ENCODE measurements around the gene CD247. TPM values are rescaled to one million over a fixed set of nuclear protein-coding genes. Genes with fewer than 3 reads are reported as not detected.

CD247 gene
- total and polyA plus RNA-seq, 9 of the 15 experiments (the other 6 are each of a cell fraction or from before 2014, with no cell fraction given), result 0.08 to 0.42 (median 0.28) TPM; not detected in 5

DNA sequence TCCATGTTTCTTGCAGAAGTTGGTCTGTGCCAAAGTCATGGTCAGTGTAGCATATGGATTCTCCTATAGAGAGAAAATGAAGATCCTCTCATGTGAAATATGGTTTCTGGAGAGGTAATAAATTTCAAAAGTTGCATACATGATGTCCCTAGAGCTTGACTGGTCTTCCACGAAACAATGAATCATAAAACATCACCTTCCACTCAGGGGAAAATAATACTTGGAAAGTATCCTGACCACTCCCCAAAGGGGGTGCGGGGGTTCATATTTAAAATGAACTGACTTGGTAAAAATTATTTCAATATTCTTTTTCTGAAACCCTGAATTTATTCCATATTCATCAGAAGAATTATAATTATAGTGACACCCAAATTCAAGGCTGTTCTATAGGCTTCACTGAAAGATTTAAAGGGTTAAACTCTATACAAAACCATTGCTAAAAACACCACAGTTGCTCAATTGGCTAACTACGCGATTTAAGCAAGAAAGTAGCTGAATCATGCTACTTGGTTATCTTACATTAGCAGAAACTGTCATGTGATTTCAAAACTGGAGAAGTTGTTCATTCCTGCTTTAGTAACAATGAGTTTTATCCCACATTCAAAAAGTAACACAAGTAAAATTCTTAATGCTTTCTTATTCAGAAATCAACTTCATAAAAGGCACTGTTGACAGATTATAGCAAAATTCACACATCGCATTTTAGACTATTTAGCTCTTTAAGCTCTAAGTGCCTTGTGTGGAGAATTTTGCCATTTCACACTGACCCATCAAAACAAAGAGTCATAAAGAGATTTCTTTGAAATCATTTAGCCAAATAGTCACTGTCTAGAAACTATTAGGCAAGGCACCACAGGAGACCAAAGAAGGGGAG, 30.0 kb upstream of the CD247 start (continued):
- no peak for TF ChIP-seq CREB1 (IDR thresholded peaks at IDR 0.05)
- TF ChIP-seq CREB1 (CRISPR knock-in tag; IDR thresholded peaks at IDR 0.05), result no peak
- 0 out of 2 replicates have a peak, but pooled peaks have one; percentile 25 for TF ChIP-seq HDAC2 (IDR thresholded peaks at IDR 0.05)
- TF ChIP-seq SMAD1 (IDR thresholded peaks at IDR 0.05; ENCODE audit: low read depth, low read length, partially characterized antibody), result no peak
- no peak for TF ChIP-seq LARP7 (IDR thresholded peaks at IDR 0.05)
- TF ChIP-seq TAF9B (IDR thresholded peaks at IDR 0.05; ENCODE audit: partially characterized antibody), result peak; percentile 63
- peak; percentile 15 for TF ChIP-seq TBP (optimal IDR thresholded peaks at IDR 0.05; ENCODE audit: low read depth, low read length)
- no peak for TF ChIP-seq CTBP1 (IDR thresholded peaks at IDR 0.05; ENCODE audit: borderline replicate concordance)
- no peak for TF ChIP-seq POLR3G (IDR thresholded peaks at IDR 0.05; ENCODE audit: extremely low read depth, insufficient read length, insufficient replicate concordance)
- TF ChIP-seq, protein P1, sequence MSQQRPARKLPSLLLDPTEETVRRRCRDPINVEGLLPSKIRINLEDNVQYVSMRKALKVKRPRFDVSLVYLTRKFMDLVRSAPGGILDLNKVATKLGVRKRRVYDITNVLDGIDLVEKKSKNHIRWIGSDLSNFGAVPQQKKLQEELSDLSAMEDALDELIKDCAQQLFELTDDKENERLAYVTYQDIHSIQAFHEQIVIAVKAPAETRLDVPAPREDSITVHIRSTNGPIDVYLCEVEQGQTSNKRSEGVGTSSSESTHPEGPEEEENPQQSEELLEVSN (IDR thresholded peaks at IDR 0.05; ENCODE audit: borderline replicate concordance in 1 of 2, extremely low read depth in 1 of 2, insufficient read depth in 1 of 2, insufficient read length in 1 of 2, low read depth in 1 of 2, low read length in 1 of 2, poor library complexity in 1 of 2, severe bottlenecking in 1 of 2), result no peak
- TF ChIP-seq NFE2L1 (tag; IDR thresholded peaks at IDR 0.05; ENCODE audit: borderline replicate concordance, low read depth), result peak; percentile 77
- no peak for TF ChIP-seq NFATC3 (IDR thresholded peaks at IDR 0.05)
- TF ChIP-seq PRPF4 (IDR thresholded peaks at IDR 0.05; ENCODE audit: insufficient read depth, low read depth, low read length, poor library complexity, severe bottlenecking), result no peak
- peak in 1 of 2 experiments; percentile 12; a peak in 1 of 4 replicates for TF ChIP-seq SRF (CRISPR knock-in tag; IDR thresholded peaks at IDR 0.05)
- peak; percentile 16; the same call in 1 of the 2 replicates for TF ChIP-seq ZNF79 (CRISPR knock-in tag; IDR thresholded peaks at IDR 0.05; ENCODE audit: low read depth)
- no peak for TF ChIP-seq FIP1L1 (IDR thresholded peaks at IDR 0.05; ENCODE audit: low read depth, low read length, poor library complexity, severe bottlenecking)
- TF ChIP-seq, protein P2, sequence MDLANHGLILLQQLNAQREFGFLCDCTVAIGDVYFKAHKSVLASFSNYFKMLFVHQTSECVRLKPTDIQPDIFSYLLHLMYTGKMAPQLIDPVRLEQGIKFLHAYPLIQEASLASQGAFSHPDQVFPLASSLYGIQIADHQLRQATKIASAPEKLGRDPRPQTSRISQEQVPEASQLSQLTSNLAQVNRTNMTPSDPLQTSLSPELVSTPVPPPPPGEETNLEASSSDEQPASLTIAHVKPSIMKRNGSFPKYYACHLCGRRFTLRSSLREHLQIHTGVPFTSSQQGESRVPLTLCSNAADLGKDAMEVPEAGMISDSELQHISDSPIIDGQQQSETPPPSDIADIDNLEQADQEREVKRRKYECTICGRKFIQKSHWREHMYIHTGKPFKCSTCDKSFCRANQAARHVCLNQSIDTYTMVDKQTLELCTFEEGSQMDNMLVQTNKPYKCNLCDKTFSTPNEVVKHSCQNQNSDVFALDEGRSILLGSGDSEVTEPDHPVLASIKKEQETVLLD (IDR thresholded peaks at IDR 0.05), result no peak
- no peak for TF ChIP-seq SETDB1 (IDR thresholded peaks at IDR 0.05; ENCODE audit: low read length)
- TF ChIP-seq NCOR1 (IDR thresholded peaks at IDR 0.05), result peak; percentile 87
- no peak for TF ChIP-seq CCAR2 (IDR thresholded peaks at IDR 0.05; ENCODE audit: low read depth, low read length)
- no peak for TF ChIP-seq SREBF1 (IDR thresholded peaks at IDR 0.05; ENCODE audit: borderline replicate concordance, low read depth, low read length)
- TF ChIP-seq TSC22D4 (tag; IDR thresholded peaks at IDR 0.05), result no peak
- TF ChIP-seq, protein P3, sequence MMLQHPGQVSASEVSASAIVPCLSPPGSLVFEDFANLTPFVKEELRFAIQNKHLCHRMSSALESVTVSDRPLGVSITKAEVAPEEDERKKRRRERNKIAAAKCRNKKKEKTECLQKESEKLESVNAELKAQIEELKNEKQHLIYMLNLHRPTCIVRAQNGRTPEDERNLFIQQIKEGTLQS (IDR thresholded peaks at IDR 0.05), result peak; percentile 74
- TF ChIP-seq, protein P3 (CRISPR knock-in tag; conservative IDR thresholded peaks at IDR 0.05), result no peak
- no peak for TF ChIP-seq ZBTB1 (CRISPR knock-in tag; IDR thresholded peaks at IDR 0.05; ENCODE audit: borderline replicate concordance, low read depth)
- no peak for TF ChIP-seq PURB (CRISPR knock-in tag; IDR thresholded peaks at IDR 0.05; ENCODE audit: low read depth)
